ENCODE data around the gene ZNF407.

ZNF407 gene

DNA sequence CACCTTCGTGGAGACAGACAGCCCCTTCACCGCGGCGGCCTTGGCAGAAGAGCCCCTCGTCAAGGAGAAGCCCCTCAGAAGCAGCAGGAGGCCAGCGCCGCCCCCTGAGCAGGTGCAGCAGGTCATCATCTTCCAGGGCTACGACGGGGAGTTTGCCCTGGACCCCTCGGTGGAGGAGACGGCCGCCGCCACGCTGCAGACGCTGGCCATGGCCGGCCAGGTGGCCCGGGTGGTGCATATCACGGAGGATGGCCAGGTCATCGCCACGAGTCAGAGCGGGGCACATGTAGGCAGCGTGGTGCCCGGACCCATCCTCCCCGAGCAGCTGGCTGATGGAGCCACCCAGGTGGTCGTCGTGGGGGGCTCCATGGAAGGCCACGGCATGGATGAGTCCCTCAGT is 465.5 kb downstream of the ZNF407 start:
- no peak for DNase-seq

DNA sequence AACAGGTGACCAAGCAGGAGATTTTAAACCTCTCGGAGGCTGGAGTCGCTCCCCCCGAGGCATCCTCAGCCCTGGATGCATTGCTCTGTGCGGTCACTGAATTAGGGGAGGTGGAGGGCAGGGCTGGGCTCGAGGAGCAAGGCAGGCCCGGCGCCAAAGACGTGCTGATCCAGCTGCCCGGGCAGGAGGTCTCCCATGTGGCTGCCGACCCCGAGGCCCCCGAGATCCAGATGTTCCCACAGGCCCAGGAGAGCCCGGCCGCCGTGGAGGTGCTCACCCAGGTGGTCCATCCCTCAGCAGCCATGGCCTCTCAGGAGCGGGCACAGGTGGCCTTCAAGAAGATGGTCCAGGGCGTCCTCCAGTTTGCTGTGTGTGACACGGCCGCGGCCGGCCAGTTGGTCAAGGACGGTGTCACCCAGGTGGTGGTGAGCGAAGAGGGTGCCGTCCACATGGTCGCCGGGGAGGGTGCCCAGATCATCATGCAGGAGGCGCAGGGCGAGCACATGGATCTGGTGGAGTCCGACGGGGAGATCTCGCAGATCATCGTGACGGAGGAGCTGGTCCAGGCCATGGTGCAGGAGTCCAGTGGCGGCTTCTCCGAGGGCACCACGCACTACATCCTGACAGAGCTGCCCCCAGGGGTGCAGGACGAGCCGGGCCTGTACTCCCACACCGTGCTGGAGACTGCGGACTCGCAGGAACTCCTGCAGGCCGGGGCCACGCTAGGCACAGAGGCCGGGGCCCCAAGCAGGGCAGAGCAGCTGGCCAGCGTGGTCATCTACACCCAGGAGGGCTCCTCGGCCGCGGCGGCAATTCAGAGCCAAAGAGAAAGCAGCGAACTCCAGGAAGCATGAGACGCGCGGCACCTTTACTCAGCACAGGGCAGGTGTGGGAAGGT is 466.2 kb downstream of the ZNF407 start:
- DNase-seq = no peak

DNA sequence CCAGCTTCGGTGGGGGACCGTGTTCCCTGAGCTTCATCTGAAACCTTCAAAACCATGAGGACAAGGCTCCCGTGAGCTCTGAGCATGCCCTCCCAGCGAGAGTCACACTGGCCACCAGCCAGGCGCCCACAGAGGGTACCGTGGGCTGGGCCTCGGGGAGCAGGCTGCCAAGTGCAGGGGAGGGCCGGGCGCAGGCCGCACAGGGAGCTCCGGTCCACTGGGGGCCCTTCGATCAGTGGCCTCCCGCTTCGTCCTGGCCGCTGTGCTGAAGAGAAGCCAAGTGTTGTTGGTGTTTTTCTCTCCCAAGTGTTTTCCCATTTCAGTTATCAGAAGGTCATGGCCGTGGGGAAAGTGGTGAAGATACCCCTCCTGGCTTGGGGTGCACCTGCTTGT is 466.8 kb downstream of the ZNF407 start:
- DNase-seq = no peak

DNA sequence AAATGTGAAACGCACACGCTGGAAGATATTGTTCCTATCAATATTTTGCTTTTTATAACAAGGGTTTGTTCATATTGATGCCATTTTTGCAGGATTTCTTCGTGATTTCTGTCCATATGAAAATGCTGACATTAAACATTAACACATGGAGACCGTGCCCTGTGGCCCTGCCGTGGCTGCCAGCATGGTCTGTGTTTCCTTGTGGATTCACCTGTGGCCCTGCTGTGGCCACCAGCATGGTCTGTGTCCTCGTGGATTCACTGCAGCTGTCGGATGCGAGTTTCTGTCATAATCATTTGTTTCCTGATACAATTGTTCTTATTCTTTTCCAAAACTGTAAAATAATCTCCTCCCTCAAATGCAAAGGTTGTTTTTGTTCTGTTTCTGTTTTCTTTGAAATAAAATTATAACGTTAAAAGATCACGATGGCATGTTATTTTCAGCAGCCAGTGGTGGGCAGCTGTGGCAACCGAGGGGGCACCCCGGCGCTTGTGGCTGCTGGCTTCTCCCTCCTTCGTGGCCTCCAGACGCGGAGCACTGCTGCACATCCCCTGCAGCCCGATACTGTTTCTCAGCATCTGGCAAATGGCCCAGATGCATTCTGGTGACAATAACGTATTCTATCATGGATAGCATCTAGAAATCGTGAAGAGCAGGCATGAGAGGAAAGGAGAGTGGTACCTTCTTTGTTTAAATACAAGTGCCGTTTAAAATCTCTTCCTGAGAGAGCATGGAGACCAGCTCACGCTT is 467.8 kb downstream of the ZNF407 start:
- DNase-seq = peak; percentile 40

DNA sequence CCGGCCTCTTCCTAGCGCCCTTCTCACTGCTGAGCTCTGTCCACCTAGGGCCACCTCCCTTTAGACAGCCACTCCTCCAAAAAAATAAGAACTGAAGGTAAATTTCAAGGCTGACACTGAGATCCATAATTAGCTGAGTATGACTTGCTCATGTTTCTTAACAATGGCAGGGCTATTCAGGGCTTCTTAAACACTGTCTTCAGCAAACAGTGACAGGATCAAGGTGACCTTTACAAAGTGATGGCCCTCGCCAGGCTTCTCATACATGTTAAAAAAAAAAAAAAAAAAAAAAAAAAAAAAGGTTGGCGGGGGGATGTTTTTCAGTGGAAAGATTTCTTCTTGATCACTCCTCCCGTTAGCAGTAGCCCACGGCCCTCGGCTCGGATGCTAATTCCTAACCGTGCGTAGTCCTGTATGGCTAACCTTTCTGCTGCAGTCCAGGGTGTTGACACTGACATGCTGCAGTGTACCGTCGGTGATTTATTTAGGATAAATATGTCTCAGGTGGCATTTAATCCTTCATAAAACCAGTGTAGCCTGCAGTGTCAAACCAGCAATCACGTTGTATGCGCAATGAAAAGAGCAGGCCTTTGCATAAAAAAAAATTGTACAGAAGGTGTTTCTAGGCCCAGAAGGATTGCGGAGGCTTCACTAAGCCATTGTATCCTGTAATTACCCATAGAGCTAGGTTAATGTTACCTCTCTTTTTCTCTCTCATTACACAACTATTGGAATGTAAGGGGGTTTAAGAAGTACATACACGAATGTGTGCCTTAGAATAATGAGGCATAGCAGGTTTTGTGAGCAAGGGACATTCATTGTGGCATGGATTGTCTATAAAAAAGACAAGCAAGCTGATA is 468.6 kb downstream of the ZNF407 start:
- no peak for DNase-seq

DNA sequence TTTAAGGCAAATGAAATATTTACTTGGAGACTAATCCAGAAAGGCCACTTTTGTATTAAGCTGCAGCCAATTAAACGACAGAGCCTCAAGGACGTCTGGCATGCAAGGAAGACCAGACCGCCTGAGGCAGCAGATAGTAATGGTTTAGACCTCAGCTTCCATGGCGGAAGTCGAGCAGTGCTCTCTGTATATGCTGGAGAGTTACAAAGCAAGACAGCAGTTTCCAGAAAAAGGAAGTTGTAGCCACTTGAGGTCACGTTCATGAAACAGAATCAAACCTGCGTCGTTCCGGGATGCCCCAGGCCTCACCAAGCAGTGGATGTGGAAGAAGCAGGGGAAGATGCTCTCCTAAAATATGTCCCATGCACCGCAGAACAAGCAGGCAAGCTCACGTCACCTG is 469.3 kb downstream of the ZNF407 start:
- DNase-seq = no peak

DNA sequence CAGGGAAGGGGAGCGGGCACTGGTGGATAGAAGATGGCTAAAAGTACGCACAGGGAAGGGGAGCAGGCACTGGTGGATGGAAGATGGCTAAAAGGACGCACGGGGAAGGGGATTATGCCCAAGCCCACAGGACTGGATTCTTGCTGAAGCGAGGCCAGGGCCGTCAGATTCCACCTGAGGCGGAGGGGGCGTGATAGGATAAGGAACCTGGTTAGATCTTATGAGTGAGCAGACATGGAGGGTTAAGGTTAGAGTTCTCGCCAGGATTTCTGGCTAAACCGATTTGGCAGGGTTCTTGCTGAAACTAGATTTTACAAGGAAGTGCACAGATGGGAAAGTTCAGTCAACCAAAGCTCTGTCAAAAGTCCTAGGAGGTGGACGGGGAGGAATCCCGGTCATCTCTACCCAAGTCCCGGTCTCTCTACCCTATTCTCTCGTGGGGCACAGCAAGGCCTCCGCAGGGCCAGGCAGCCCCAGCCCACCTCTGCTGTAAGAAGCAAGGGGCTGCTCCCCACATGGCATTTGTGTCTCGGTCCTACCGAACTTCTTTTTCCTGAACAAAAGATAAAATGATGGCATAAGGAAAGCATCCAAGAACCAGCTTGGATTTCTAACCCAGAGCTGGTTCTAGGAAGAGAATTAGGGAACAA is 470.5 kb downstream of the ZNF407 start:
- DNase-seq = peak; percentile 15

DNA sequence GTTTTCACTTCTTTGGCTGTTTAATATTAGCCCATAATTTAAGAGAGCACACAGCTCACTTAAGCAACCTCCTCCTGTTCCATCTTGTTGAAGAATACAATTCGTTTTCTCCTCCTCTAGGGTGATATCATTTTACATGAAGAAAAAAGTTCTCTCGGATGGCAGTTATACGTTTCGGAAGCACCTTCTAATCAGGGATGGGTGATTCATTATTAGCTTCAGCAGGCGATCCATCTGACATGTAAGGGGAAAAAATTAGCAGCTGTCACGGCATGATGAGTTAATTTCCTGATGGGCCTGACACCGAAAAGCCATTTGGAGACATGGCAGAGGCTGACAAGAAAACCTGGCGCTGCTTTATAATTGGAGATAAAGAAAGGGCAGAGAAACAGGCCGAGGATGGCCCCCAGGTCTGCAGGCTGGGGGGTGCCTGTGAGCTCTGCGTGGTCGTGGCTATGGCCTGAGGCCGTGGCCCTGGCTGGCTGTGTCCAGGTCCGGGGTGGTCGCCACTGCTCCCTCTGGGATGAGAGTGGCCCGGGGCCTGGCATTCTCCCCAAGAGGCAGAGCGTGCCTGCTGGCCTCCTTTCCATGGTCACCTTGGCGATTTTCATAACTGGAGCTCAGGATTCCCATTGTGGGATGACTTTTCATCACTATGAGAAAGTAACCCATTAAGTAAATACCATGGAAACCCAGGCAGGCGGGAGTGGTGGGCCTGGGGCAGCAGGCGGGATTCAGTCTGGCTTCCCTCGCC is 471.2 kb downstream of the ZNF407 start:
- peak; percentile 83 for DNase-seq

DNA sequence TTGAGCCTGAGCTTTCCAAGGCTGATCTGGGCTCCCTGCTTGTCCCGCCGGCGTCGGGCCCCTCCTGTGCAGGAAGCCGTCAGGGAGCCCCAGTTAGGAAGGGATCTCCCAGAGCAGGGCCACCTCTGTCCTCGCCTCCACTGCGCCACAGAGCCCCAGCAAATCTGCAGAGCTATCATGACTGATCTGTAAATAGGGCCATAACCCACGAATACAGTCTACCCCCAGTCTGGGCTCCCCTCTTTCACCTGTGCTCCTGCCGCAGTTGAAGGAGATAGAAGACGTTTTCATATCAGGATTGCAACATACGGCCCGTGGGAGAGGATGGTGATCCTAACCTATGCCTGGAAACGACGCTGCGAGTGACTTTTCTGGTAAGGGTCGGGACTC is 472.6 kb downstream of the ZNF407 start:
- DNase-seq = no peak

DNA sequence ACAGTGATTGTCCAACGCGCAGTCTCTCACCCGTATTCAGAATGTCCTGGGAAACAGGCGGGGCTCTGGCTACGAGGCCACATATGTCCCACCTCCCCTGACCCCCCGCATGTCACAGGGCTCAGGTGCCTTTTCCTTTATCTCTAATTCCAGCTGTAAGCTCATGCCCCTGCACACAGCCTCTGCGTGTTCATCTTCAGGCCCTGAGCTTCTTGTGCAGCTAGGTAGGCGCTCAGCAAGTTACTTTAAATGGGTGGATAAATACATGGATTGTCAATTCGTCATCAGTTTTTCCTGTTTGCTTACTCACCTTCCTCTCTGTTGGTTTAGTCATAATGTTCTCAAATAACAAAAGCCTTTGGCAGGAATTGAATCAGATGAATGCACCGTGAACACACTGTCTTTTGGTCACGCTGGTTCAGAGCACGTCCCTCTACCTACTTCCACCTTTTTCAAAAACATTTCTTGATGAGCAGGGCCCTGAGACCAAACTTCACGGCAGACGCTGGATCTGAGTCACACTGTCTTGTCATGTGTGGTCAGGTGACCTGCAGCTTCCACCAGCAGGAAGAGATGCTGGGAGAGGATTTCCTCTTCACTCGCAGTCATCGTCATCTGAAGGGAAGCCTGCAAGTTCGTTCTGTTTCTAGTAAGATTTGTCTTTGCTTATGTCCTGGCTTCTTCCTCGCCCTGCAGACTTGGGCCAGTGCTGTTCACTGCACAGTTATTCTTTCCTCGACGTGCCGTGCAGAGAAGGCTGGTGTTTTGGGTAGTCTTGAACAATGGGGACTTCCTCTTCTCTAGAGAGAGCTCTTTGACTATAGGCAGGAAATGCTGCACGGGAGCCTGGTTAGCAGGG is 473.2 kb downstream of the ZNF407 start:
- DNase-seq = no peak

DNA sequence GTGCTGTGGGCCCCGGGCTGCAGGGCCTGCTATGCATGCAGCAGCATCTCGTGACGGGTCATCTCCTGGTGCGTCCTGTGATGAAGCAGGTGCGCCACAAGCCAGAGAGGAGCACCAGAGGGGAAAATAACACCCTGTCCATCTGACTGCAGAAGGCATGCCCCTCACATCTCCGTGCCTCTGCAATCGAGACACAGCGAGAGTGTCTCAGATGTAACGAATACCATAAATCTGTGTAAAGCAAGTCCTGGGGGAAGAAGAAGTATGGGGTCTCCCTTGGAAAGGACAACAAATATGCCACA is 473.8 kb downstream of the ZNF407 start:
- DNase-seq = no peak

DNA sequence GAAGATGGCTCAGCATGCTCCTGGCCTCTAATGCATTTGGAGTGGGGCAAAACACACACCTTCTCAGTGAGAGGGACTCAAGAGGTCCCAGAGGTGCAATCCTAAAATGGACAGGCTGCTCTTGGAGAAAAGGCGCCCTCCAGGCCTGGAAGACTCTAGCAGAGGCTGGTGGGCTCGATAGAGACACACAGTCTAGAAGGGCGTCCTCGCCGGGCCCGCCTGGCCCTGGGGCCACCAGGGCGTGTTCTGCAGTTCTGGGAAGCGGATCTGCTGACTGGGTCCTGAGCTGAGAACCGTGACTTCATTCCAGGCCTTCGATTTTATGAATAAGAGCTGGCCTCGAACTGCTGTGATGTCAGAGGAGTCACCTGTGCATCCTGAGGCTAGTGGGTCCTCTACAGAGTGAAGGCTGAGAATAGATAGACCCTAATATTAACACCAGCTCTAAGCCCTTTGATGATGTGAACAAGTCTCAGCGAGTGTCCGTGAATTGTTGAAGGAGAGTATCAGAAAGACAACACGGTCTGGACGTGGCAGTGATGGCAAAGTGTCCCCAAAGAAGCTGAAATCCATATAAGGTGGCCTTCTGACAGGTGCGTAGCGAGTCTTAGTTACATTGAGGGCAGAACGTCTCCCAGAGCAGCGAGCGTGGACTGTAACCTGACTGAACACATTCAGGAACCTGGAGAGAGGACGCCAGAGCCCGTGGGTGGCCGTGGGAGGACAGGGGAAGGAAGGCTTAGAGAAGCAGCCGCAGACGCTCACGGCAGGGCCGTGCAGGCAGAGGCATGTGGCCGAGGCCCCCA is 474.4 kb downstream of the ZNF407 start:
- no peak for DNase-seq

DNA sequence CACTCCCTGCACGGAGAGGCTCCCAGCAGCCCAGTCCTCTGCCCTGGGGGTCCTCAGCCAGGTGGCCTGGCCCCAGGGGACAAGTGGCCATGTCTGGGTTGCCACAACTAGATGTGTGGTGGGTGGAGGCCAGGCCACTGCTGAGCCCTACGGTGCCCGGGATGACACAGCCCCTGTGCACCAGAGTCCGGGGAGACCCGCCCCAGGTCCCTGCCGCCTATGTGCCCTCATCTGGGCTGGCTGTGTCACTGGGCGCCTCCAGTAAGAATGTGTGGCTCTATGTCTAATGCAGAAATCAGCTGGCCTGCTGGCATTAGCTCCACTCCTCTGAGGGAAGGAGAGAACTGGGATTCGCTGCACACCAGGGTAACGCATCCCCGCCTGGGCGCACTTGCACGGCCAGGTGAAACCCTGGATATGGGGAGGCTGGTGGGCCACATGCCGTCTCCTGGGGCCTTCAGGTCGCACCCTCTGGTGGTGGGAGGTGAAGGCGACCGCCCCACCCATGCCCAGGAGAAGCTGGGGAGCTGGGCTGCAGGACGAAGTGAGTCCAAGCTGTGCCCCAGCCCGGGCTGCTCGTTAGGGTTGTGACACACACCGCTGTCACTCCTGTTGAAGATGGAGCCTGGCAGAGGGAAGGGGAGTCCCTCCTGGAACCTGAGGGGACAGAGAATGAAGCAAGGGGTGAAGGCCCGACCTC is 475.2 kb downstream of the ZNF407 start:
- DNase-seq = no peak

DNA sequence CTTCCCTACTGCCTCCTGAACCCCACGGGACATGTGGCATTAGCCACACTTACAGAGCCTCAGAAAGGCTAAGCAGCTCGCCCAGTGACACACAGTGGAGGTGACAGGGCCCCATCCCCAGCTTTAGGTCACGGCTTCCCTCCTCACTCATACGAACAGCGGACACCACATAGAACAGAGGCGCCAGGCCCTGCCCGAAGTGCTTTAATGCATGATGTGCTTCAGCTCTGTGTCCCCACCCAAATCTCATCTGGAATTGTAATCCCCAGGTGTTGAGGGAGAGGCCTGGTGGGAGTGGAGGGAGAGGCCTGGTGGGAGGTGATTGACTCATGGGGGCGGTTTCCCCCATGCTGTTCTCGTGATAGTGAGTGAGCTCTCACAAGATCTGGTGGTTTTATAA is 476.0 kb downstream of the ZNF407 start:
- no peak for DNase-seq

DNA sequence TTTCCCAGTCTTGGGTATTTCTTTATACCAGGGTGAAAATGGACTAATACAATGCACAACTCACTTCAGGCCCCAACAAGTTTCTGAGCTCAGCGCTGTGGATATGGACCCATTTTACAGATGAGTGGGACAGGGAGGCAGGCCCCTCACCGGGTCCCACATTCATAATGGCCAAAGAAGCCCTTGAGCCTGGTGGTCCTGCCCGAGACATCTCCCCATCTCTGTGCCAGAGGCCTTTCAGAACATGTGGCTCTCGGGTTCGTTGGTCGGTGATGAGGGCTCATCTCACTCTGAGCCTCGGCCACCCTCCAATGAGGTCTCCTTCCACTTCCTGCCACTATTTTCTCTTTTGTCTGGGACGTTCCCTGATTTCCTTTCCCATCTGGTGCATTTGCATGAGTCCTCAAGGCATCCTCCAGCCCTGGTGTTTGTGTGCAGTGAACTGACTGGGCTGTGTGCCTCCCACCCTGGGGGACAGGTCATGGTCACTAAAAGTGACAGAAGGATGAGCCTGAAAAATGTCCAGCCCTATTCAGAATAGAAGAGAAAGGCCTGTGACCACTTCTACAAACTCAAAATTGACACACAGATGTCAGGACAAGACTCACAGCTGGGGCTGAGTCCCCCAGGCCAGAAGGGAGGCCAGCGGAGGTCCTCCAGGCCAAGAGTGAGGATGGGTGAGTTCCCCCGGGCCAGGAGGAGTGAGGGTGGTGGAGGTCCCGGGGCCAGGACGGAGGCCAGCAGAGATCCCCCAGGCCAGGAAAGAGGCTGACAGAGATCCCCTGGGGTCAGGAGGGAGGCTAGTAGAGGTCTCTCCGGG is 476.7 kb downstream of the ZNF407 start:
- no peak for DNase-seq

DNA sequence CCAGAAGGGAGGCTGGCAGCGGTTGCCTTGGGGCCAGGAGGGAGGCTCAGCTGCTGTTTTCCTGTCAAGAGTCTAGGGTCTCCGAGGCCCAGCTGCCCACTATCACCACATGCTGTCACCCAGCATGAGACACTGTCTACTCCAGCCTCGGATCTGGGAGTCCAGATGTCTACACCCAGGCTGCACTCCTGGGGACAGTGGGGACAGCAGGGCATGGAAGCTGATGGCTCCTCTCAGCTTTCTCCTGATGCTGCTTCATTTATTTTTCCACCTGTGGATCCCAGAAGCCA is 477.3 kb downstream of the ZNF407 start:
- no peak for DNase-seq

DNA sequence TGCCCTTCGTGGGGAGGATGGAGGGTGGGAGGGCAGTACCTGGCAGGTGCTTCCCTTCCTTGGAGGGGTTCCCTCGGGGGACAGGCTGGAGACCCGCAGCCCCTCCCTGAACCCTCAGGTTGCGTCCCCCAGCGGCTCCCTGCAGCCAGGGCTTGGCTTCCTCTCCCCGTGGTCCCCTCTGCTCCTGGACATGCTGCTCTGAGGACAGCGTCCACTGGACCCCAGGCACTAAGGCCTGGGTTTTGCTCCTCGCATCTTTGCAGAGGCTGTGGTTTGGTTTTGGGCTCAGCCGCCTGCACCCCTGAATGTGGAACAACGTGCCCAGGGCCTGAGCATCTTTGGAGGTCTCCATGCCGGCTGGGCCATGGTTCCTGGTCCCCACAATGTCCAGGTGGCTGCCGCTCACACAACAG is 477.8 kb downstream of the ZNF407 start:
- DNase-seq = no peak

DNA sequence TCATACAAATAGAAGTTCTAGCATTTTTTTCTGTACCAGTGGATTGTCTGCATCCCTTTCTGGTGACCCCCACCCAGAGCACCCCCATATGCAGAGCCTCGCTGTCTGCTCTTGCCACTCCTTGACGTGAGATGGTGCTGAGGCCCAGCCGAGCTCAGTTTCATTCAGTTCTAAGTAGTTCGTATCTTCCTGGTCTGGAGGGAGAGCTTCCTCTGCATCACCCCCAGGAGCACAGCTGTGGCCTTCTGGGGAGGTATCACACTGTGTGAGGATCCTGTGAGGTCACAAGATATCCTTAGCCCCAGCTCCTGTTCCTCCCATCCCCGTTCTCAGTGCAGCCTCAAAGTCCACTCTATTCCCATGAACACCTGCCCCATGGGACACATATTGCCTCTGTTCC is 478.6 kb downstream of the ZNF407 start:
- DNase-seq = no peak

DNA sequence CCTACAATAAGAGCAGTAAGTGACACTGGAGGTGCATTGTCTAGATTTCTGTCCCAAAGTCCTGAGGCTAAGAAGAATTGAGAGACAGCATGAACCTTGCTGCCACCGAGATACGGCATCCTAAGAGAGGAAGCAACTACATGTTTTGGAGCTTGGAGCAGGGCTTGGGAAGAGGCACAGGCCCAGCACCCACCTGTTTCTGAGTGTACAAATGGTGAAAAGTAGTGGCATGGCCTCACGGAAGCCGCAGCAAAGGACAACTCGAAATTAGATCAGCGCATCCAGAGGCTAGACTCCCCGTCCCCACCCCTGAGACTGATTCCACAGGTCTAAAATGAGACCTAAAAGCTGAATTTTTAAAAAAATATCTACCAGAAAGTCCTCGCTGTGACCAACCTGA is 483.8 kb downstream of the ZNF407 start:
- DNase-seq = no peak

Measured in NCI-H2171 treated with DMSO at 0.1 percent for 48 hours (cell line).